Measurements from ENCODE around the gene ACOX2.

Gene ACOX2

GRCh38 chr3:58581328-58582091 lies 44.5 kb upstream of the ACOX2 start:
- Histone ChIP-seq H3K4me1 (peaks cover 0 to 20% (median 12%) of the 10 kb centered on the region in 4 donors), H3K4me3 (no peak overlapping the region), H3K27ac (no peak overlapping the region), H3K9me3 (no peaks in the 10 kb centered on the region), H3K27me3 (peaks cover 0 to 8% of the 10 kb centered on the region in 2 donors), H3K36me3 (no peaks in the 10 kb centered on the region)
- intact Hi-C loops (cut with DNase I; ENCODE audit: low total_unique reads): no loop called here
- DNase-seq: no peak
- no peak for TF ChIP-seq CTCF (IDR thresholded peaks at IDR 0.05)

- Histone ChIP-seq H3K9me3 (no peaks in the 10 kb centered on the region), H3K27me3 (peaks cover 0 to 6% of the 10 kb centered on the region in 2 donors), H3K27ac (no peak overlapping the region), H3K4me1 (peaks cover 0 to 13% (median 10%) of the 10 kb centered on the region in 4 donors), H3K36me3 (no peaks in the 10 kb centered on the region), H3K4me3 (no peak overlapping the region)
- DNase-seq: no peak
- TF ChIP-seq CTCF (IDR thresholded peaks at IDR 0.05): no peak
- intact Hi-C loops (cut with DNase I; ENCODE audit: low total_unique reads): no loop called here
These were observed 43.9 kb upstream of the ACOX2 start for GRCh38 chr3:58580826-58581327.

- Histone ChIP-seq H3K36me3 (no peaks in the 10 kb centered on the region), H3K4me1 (peaks cover 0 to 8% (median 5%) of the 10 kb centered on the region in 4 donors), H3K27me3 (peaks cover 0 to 6% of the 10 kb centered on the region in 2 donors), H3K4me3 (no peak overlapping the region), H3K9me3 (no peaks in the 10 kb centered on the region), H3K27ac (no peak overlapping the region)
- DNase-seq: no peak
- no peak for TF ChIP-seq CTCF (IDR thresholded peaks at IDR 0.05)
- intact Hi-C loops (cut with DNase I; ENCODE audit: low total_unique reads): no loop called here
These were observed 41.9 kb upstream of the ACOX2 start for GRCh38 chr3:58578873-58579272.

GRCh38 chr3:58577269-58577821 lies 40.4 kb upstream of the ACOX2 start, which contains the start of gene FAM107A:
FAM107A (minus strand) TSS chr3:58577391; CDS start chr3:58569860, 7,531 bp downstream.
- intact Hi-C loops (cut with DNase I; ENCODE audit: low total_unique reads): no loop called here

GRCh38 chr3:58576716-58577115 lies 39.7 kb upstream of the ACOX2 start:
- Histone ChIP-seq H3K9me3 (no peaks in the 10 kb centered on the region), H3K36me3 (no peaks in the 10 kb centered on the region), H3K27ac (peak overlapping the region; percentile 14 to 44), H3K4me1 (peaks cover 0 to 8% (median 5%) of the 10 kb centered on the region in 4 donors), H3K4me3 (peak overlapping the region; percentile 1 to 18), H3K27me3 (peaks cover 0 to 2% of the 10 kb centered on the region in 2 donors)
- intact Hi-C loops (cut with DNase I; ENCODE audit: low total_unique reads): no loop called here
- no peak for TF ChIP-seq CTCF (IDR thresholded peaks at IDR 0.05)
- DNase-seq: no peak

More at GRCh38 chr3:58577269-58577821, 40.4 kb upstream of the ACOX2 start, which contains the start of gene FAM107A:
- Histone ChIP-seq H3K36me3 (no peaks in the 10 kb centered on the region), H3K27me3 (peaks cover 0 to 2% of the 10 kb centered on the region in 2 donors), H3K4me1 (peaks cover 0 to 8% (median 5%) of the 10 kb centered on the region in 4 donors), H3K4me3 (peak within 1 kb of the TSS; percentile 1 to 18), H3K27ac (peak within 1 kb of the TSS; percentile 14 to 44), H3K9me3 (no peaks in the 10 kb centered on the region)
- DNase-seq: peak; percentile 62 to 72
- peak in 1 of 2 experiments; percentile 12 for TF ChIP-seq CTCF (IDR thresholded peaks at IDR 0.05)

All from tibial artery (tissue), 4 donors.